HG02870 (cell line): ENCODE data around the gene ARID2.

Experiments used
- ATAC-seq: cut with Tn5 transposase; IDR thresholded peaks from one replicate; pipeline ENCODE4 v1.9.1; 2021; ENCODE audit warnings: mild to moderate bottlenecking, moderate library complexity; ENCODE audit not compliant: unreplicated experiment

ARID2 gene

GRCh38 chr12:45721369-45721768, 8.1 kb upstream of the ARID2 start:
- ATAC-seq, result no peak

DNA sequence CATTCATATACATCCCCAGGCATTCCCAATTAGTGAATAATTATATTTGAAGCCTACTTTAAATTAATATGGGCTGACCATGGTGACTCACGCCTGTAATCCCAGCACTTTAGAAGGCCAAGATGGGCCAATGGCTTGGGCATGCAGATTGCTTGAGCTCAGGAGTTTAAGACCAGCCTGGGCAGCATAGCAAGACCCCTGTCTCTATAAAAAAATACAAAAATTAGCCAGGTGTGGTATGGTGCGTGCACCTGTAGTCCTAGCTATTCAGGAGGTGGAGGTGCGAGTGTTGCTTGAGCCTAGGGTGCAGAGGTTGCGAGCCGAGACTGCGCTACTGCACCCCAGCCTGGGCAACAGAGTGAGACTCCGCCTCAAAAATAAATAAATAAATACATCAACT, 7.6 kb upstream of the ARID2 start:
- ATAC-seq, result no peak

DNA sequence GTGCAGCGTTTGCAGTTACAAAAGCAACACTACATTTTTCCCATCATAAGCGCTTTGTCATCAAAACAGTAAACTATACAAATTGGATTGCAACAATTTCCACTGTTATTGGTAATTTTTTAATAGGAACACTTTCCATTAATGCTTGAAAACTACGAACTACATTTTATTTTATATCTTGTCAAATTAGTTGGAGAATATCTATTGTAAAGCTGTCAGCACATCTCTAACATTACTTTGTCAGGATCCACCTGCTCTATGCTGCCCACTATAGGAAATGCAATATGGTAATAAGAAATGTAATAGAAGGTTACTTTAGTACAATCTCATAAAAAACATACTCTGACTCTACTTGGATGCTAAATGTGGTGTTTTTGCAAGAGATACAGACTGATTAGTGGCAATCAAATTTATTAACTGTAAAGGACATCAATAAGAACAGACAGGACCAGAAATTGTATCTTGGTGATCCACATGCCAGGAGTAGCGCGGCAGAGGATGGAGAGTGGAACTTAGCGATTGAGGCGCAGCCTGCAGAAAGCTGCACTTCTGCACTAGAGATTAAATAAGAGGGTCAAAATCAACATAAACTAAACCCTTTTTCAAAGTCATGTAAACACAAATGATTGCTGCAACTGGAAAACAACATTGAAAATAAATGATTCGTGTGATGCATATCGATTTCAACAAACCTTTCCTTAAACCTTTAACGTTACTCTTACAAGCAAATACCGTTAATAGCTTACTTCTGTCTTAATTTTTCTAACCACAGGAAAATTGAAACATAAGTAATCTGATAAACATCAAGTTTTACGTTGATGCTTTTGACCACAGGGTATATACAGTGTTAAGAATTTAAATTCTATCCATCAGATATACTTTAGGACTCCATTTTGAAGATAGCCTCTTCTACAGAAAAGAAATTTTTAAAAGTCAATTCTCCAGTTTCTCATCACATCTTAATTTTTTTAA, 3.6 kb upstream of the ARID2 start:
- no peak for ATAC-seq

GRCh38 chr12:45726603-45727300, 2.8 kb upstream of the ARID2 start:
- ATAC-seq, result no peak

- peak; percentile 56 for ATAC-seq
These were observed 2.1 kb upstream of the ARID2 start for GRCh38 chr12:45727301-45727979.

DNA sequence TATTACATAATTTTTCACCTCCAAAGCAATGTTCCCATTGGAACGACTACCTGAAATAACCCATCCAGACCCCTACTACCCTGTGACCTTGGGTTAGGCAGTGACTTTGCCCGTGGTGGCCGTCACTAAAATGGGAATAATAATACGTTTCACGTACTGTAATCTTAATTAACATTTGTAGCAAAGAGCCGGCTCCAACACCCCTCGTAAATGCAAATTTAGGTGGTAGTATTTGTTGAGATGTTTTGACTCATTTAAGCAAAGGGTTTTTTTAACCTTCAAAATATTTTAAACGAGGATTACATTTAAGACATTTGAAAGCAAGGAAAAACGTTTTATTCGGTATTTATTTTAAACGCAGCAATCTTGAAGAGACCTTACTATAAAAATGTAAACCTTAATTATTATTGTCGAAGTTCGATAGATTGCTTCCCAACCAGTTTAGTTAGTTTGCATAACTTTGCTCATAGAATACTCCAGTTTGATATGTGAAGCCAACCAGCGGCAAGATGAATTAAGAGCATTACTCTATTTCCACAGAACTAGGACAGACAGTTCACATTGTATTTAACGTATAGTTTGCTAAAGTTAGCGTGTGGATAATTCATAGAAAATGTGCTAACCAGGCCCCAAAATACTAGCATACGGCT, 1.4 kb upstream of the ARID2 start:
- no peak for ATAC-seq

DNA sequence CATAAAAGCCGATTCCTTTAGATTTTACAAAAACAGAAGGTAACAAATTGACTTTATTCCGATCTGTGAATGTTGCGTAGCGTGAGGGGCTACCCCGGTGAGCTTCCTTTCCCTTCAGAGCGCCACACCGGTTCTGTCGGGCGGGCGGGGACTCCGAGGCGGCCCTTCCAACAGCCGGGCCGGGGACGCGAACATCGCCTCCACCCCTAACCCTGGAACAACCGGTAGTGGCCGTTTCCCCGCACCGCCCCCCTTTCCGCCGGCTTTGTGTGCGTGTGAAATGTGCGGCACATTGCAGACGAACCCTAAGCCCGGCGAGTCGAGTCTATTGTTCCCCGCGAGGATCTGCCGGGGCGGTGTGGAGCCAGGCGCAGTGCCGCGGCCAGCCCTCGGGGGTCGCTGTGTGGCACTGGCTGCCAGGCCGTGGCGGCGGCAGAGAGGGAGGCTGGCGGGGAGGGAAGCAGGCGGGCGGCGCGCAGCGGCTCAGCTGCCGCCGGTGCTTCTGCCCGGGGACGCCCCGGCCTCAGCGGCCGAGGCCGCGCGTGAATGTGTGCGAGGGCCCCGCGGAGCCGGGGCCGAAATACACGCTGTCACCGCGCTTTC, 775 bp upstream of the ARID2 start:
- peak; percentile 46 for ATAC-seq

GRCh38 chr12:45730084-45730347, 510 bp downstream of the ARID2 start:
- no peak for ATAC-seq

DNA sequence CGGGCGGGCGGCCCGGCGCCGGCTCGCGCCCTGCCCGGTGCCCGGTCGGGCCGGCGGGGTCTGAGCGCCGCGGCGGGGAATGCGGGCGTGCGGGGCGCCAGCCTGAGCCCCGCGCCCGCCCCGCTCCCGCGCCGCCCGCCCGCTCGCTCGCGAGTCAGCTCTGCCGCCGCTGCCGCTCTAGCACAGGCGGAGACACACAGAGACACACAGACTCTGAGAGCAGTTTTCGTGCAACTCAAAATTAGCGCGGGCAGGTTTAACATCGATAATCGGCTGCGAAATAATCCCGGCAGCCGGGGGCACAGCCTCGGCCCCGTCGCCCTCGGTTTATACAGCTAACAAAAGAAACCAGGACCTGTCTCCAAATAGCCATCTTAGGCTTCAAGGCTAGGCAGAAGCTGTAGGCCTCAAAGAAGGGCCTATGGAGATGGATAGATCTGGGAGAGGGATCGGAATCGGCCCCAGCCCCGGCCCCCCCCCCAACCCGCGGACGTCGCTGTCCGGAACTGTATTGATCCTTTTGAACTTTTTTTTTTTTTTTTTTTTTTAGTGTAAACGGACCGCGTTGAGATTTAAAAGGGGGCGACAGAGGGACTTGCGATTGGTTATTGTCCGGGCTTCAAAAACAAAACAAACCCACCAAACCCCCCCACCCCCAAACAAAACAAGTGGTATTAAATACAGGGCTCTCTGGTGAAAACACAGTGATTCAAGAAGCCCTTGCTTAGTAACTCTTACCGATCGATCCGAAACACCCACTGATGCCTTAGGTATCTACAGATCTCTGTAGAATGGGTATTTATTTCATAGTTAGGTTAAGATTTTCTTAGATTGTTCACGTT, 1.1 kb downstream of the ARID2 start:
- ATAC-seq, result no peak

GRCh38 chr12:45731190-45731775, 1.8 kb downstream of the ARID2 start:
- no peak for ATAC-seq

DNA sequence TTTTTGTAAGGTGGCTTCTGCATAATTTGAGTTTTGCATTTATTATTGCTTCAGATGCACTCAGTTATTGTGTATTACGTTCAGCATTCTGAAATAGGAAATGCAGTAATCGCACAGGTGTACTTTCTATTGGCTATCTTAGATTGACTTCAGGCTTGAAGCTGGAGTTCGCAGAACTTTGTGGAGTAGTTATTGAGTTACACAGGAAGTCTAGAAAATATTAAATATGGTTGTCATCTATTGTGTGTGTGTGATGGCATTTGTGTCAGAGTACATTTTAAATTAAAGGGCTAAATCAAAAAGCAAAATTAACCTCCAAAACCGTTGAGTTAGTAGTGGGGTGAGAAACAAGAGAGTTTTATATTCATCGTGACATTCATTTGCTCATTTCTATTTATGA, 2.7 kb downstream of the ARID2 start:
- no peak for ATAC-seq

GRCh38 chr12:45732936-45733335, 3.4 kb downstream of the ARID2 start:
- no peak for ATAC-seq

DNA sequence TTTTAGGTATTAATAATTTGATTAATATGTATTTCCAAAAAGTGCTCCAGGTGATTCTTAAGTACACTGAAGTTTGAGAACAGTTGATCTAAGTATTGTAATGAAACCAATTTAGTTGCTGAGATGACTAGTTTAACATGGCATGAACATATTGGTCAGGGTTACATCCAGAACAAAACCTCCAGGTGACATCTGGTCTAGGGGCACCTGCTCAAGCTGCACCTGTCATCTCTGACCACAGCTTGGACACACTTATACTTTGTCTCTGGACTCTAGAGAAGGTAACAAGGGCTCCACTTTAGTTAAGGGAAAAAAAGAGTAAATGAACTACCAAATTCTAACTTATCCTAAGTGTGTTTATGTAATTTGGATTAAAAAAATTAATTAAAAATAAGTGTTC, 8.1 kb downstream of the ARID2 start:
- no peak for ATAC-seq

DNA sequence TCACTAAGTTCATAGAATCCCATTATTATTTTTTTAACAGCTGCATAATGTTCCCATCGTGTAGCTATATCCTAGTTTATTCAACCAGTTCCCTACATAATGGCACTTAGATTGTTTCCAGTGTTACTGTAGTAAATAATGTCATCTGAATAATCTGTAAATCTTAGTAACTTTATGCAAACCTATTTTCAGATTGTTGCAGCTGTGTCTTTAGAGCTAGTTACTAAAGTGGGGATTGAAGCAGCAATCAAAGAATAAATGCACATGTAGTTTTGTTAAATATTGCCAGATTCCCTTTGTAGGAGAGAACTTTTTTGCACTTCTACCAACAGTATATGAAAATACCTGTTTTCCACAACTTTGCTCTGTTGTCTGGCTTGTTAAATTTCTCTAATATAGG, 13.1 kb downstream of the ARID2 start:
- no peak for ATAC-seq

DNA sequence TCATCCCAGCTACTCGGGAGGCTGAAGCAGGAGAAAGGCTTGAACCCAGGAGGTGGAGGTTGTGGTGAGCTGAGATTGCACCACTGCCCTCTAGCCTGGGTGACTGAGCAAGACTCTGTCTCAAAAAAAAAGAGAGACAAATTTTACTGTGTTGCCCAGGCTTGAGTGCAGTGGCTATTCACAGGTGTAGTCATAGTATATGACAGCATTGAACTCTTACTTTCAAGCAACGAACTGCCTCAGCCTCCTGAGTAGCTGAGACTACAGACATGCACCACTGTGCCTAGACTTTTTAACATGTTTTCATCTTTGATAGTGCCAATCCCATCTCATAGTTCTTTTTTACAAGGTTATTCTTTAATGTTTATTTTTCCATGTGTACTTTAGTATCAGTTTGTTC, 13.7 kb downstream of the ARID2 start:
- ATAC-seq, result no peak

- no peak for ATAC-seq
These were observed 16.4 kb downstream of the ARID2 start for GRCh38 chr12:45745861-45746277.

DNA sequence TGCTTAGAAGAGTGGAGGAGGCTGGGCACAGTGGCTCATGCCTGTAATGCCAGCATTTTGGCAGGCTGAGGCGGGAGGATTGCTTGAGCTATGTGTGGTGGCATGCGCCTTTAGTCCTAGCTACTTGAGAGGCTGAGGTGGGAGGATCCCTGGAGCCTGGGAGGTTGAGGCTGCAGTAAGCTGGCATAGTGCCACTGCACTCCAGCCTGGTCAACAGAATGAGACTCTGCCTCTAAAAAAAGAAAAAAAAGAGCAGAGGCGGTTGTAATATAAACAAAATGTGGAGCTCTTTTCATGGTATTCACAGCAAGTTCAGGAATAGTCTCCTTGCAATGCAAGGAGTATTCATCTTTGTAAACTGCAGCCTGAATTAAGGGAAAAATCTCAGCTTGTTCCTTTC, 27.2 kb downstream of the ARID2 start:
- no peak for ATAC-seq

- no peak for ATAC-seq
These were observed 27.7 kb downstream of the ARID2 start for GRCh38 chr12:45757172-45757571.

DNA sequence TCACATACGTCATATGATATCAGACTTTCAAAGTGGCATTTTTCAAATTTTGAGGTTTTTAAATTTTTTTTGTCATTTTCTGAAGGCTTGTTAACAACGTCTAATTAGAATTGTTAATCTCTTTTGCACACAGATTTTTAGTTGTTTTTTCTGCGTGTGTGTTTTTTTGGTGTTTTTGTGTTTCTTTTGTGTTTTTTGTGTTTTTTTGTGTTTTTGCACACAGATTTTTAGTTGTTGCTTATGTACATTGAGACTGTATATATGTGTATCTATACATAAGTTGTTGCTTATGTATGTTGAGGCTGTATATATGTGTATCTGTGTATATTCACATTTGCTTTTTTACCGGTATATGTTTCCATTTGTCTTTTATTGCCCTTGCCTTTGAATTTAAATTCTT, 30.8 kb downstream of the ARID2 start:
- ATAC-seq, result no peak
